Caco-2 (cell line): ENCODE data around the gene TMEM225. TPM values are rescaled to one million over a fixed set of nuclear protein-coding genes. Genes with fewer than 3 reads are reported as not detected.
"Not testable (repeated sequence)": the region's sequence is repeated elsewhere in the genome, so short reads cannot be mapped to it uniquely, and the experiment has no call there.

ENCODE experiments used
- BruUV-seq: library from RNA; stranded (reverse); fragments of 400-500 nt; replicated peaks from 2 replicates; lab custom pipeline; 2021; lab: Mats Ljungman, UMichigan
- CTCF ChIA-PET: fragments of 300-600 bp; sonication (Branson Sonifier 250); formaldehyde crosslinking; loops from one replicate; lab custom pipeline; 2022; ENCODE audit warnings: antibody characterized with exemption; lab: Charles Lee
- POLR2A ChIA-PET: fragments of 300-600 bp; sonication (Branson Sonifier 250); formaldehyde crosslinking; loops from one replicate; lab custom pipeline; 2022; ENCODE audit warnings: antibody characterized with exemption; lab: Charles Lee
- DNase-seq, 2 experiments: peaks; one replicate each; pipeline versions ENCODE4 v3.0.0 to v3.0.0-alpha.2; 2020 to 2022
- H3K27me3 ChIP-seq: replicated peaks from 2 replicates; pipeline ENCODE4 v1.6.0; 2011; ENCODE audit warnings: low read length; ENCODE audit not compliant: control insufficient read depth, insufficient read depth
- H3K36me3 ChIP-seq: 2 replicates; pipeline ENCODE4 v1.5.1; 2011; ENCODE audit warnings: low read length; ENCODE audit not compliant: control insufficient read depth, insufficient read depth
- H3K4me1 ChIP-seq: fragments of 250-450 bp; sonication (Bioruptor Pico); 2 replicates; pipeline ENCODE4 v1.5.1; 2020; ENCODE audit warnings: mild to moderate bottlenecking
- H3K4me3 ChIP-seq: 2 replicates; pipeline ENCODE4 v1.5.1; 2011; ENCODE audit warnings: low read depth, mild to moderate bottlenecking, control low read depth, low read length
- H3K9me3 ChIP-seq: fragments of 250-450 bp; sonication (Bioruptor Pico); 2 replicates; pipeline ENCODE4 v1.5.1; 2020; ENCODE audit warnings: mild to moderate bottlenecking, moderate library complexity
- H3K27ac Mint-ChIP-seq: one replicate; pipeline ENCODE4 v1.8.0; 2022; ENCODE audit warnings: mixed read lengths; ENCODE audit not compliant: unreplicated experiment
- H3K27me3 Mint-ChIP-seq: one replicate; pipeline ENCODE4 v1.8.0; 2022; ENCODE audit warnings: mixed read lengths; ENCODE audit not compliant: insufficient read depth, unreplicated experiment
- H3K36me3 Mint-ChIP-seq: one replicate; pipeline ENCODE4 v1.8.0; 2022; ENCODE audit warnings: mild to moderate bottlenecking, mixed read lengths; ENCODE audit not compliant: insufficient read depth, unreplicated experiment
- H3K4me1 Mint-ChIP-seq: one replicate; pipeline ENCODE4 v1.8.0; 2022; ENCODE audit warnings: low read depth, mixed read lengths; ENCODE audit not compliant: unreplicated experiment
- H3K4me3 Mint-ChIP-seq: one replicate; pipeline ENCODE4 v1.8.0; 2022; ENCODE audit warnings: mild to moderate bottlenecking, moderate library complexity, mixed read lengths; ENCODE audit not compliant: unreplicated experiment
- H3K9me3 Mint-ChIP-seq: one replicate; pipeline ENCODE4 v1.8.0; 2022; ENCODE audit warnings: mixed read lengths; ENCODE audit not compliant: unreplicated experiment
- intact Hi-C: fragments of 100-400 bp; cut with micrococcal nuclease; formaldehyde crosslinking; loops from one replicate; pipeline ENCODE4 v1.10.0; 2022; ENCODE audit not compliant: unreplicated experiment
- total RNA-seq: library from RNA; stranded (reverse); gene quantifications from 2 replicates; pipeline ENCODE4 v1.2.3, GENCODE V29; 2022
- TF ChIP-seq, protein P1 (sequence below), 2 experiments: fragments of 200-600 bp in 1 of 2; IDR thresholded peaks; 1 replicate in 1 of 2; 2 replicates in 1 of 2; pipeline versions ENCODE4 v1.5.1 to v1.8.0; 2011 to 2022; ENCODE audit warnings: antibody characterized with exemption in 1 of 2, control low read depth in 1 of 2, inconsistent platforms in 1 of 2, low read depth in 1 of 2, low read length in 1 of 2, mild to moderate bottlenecking in 1 of 2, moderate library complexity in 1 of 2; ENCODE audit not compliant: insufficient read depth in 1 of 2, severe bottlenecking in 1 of 2, unreplicated experiment in 1 of 2

TMEM225 gene
- total RNA-seq, 1 experiment from 2014 or later = not detected

DNA sequence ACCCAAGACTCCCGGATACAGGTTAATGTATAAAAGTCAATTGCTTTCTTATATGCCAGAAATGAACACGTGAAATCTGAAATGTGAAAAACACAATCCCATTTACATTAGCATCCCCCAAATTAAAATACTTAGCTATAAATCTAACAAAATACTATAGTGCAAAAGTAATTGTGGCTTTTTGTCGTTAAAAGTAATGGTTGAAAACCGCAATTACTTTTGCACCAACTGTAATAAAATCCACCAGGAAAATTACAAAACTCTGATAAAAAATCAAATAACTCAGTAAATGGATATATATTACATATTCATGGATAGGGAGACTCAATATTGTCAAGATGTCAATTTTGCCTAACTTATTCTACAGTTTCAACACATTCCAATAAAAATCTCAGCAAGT lies 4.6 kb downstream of the TMEM225 start:
- H3K4me3 ChIP-seq = no peak overlapping the region
- H3K4me3 Mint-ChIP-seq = no peak overlapping the region
- H3K36me3 Mint-ChIP-seq = no peaks in the 10 kb centered on the region
- H3K27me3 ChIP-seq = no peaks in the 10 kb centered on the region
- no TSS peak for BruUV-seq
- no peak for DNase-seq
- intact Hi-C loops = no loop called here
- no peaks in the 10 kb centered on the region for H3K4me1 ChIP-seq
- no peak overlapping the region for H3K27ac Mint-ChIP-seq
- H3K4me1 Mint-ChIP-seq = no peaks in the 10 kb centered on the region
- ChIA-PET CTCF (no interaction called here), POLR2A (no interaction called here)
- peaks cover 10% of the 10 kb centered on the region for H3K27me3 Mint-ChIP-seq
- H3K9me3 Mint-ChIP-seq = peaks cover 4% of the 10 kb centered on the region
- no peaks in the 10 kb centered on the region; the same call in 1 of the 2 replicates for H3K9me3 ChIP-seq
- TF ChIP-seq, protein P1, sequence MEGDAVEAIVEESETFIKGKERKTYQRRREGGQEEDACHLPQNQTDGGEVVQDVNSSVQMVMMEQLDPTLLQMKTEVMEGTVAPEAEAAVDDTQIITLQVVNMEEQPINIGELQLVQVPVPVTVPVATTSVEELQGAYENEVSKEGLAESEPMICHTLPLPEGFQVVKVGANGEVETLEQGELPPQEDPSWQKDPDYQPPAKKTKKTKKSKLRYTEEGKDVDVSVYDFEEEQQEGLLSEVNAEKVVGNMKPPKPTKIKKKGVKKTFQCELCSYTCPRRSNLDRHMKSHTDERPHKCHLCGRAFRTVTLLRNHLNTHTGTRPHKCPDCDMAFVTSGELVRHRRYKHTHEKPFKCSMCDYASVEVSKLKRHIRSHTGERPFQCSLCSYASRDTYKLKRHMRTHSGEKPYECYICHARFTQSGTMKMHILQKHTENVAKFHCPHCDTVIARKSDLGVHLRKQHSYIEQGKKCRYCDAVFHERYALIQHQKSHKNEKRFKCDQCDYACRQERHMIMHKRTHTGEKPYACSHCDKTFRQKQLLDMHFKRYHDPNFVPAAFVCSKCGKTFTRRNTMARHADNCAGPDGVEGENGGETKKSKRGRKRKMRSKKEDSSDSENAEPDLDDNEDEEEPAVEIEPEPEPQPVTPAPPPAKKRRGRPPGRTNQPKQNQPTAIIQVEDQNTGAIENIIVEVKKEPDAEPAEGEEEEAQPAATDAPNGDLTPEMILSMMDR (IDR thresholded peaks at IDR 0.05; ENCODE audit: insufficient read depth in 1 of 2, low read depth in 1 of 2, low read length in 1 of 2, severe bottlenecking in 1 of 2, unreplicated experiment in 1 of 2) = no peak
- no peaks in the 10 kb centered on the region for H3K36me3 ChIP-seq

DNA sequence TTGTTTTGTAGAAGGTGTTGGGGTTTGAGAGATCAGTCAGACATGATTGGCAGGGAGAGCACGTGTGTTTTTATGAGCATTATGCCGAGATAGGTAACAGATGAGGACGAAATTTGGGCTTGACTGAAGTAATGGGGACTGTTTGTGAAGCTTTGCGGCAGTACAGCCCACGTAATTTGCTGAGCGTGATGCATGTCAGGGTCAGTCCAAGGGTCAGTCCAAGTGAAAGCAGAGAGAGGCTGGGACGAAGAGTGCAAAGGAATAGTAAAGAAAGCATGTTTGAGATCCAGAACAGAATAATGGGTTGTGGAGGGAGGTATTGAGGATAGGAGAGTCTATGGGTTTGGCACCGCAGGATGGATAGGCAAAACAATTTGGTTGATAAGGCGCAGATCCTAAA lies 17.7 kb downstream of the TMEM225 start:
- H3K9me3 ChIP-seq, H3K27me3 ChIP-seq, H3K4me1 ChIP-seq, H3K4me3 ChIP-seq, H3K27ac Mint-ChIP-seq, H3K27me3 Mint-ChIP-seq, CTCF ChIA-PET, H3K36me3 Mint-ChIP-seq, H3K4me1 Mint-ChIP-seq, H3K4me3 Mint-ChIP-seq, BruUV-seq, intact Hi-C loops, H3K36me3 ChIP-seq, POLR2A ChIA-PET, DNase-seq: not testable (repeated sequence)
- H3K9me3 Mint-ChIP-seq = peaks cover 15% of the 10 kb centered on the region

DNA sequence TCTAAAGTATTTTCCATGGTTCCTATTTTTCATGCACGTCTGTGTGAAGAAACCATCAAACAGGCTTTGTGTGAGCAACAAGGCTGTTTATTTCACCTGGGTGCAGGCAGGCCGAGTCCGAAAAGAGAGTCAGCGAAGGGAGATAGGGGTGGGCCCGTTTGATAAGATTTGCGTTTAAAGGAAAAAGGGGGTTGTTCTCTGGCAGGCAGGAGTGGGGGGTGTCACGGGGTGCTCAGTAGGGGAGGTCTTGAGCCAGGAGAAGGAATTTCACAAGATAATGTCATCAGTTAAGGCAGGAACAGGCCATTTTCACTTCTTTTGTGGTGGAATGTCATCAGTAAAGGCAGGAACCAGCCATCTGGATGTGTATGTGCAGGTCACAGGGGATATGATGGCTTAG lies 20.2 kb downstream of the TMEM225 start:
- H3K9me3 ChIP-seq, DNase-seq, intact Hi-C loops, H3K27ac Mint-ChIP-seq, CTCF ChIA-PET, BruUV-seq, H3K27me3 Mint-ChIP-seq, H3K36me3 Mint-ChIP-seq, H3K4me3 Mint-ChIP-seq, H3K36me3 ChIP-seq, POLR2A ChIA-PET, H3K4me1 ChIP-seq, H3K4me1 Mint-ChIP-seq, H3K4me3 ChIP-seq, H3K27me3 ChIP-seq: not testable (repeated sequence)
- peaks cover 10% of the 10 kb centered on the region for H3K9me3 Mint-ChIP-seq

DNA sequence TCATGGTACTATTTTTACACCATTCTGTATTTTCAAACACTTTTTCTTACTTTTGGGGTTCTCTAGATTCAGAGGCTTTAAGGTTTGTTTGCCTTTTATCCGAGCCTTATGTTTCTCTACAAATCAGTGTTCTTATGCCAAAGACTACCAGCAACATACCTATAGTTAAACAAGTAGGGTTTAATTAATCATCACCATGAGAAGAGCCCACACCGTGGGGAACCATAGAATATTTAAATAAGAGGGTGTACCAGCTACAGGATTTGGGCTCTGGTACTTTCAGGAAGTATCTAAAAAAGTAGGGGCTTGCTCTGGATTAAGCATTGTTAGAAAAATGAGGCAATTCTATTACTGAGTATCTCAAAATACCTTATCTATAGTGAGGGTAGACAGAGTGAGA lies 25.7 kb downstream of the TMEM225 start:
- ChIA-PET POLR2A (no interaction called here), CTCF (no interaction called here)
- Histone ChIP-seq H3K9me3 (peaks cover 11% of the 10 kb centered on the region; the same call in 1 of the 2 replicates), H3K27me3 (no peaks in the 10 kb centered on the region), H3K4me3 (no peak overlapping the region), H3K4me1 (no peaks in the 10 kb centered on the region), H3K36me3 (no peaks in the 10 kb centered on the region)
- no peak overlapping the region for H3K27ac Mint-ChIP-seq
- H3K9me3 Mint-ChIP-seq = peaks cover 20% of the 10 kb centered on the region
- BruUV-seq = no TSS peak
- H3K4me1 Mint-ChIP-seq = no peaks in the 10 kb centered on the region
- no peak overlapping the region for H3K4me3 Mint-ChIP-seq
- DNase-seq = no peak
- intact Hi-C loops = no loop called here
- TF ChIP-seq, protein P1 (IDR thresholded peaks at IDR 0.05; ENCODE audit: insufficient read depth in 1 of 2, low read depth in 1 of 2, low read length in 1 of 2, severe bottlenecking in 1 of 2, unreplicated experiment in 1 of 2) = no peak
- H3K27me3 Mint-ChIP-seq = no peaks in the 10 kb centered on the region
- no peaks in the 10 kb centered on the region for H3K36me3 Mint-ChIP-seq
